GM18498 (cell line): ENCODE data around the gene KRT3.

ENCODE experiments used
- ATAC-seq: cut with Tn5 transposase; IDR thresholded peaks from one replicate; pipeline ENCODE4 v1.9.1; 2021; ENCODE audit warnings: mild to moderate bottlenecking, moderate library complexity; ENCODE audit not compliant: unreplicated experiment

KRT3 gene

DNA sequence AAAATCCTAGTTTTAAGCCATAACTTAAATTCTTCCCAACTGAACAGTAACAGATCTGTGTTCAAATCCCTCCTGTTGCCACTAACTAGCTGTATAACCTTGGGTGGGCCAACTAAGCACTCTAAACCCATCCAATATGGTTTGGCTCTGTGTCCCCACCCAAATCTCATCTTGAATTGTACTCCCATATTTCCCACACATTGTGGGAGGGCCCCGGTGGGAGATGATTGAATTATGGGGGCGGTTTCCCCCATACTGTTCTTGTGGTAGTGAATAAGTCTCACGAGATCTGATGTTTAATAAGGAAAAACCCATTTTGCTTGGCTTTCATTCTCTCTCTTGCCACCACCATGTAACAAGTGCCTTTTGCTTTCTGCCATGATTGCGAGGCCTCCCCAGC lies 19.2 kb upstream of the KRT3 start:
- ATAC-seq: no peak

- no peak for ATAC-seq
Measured at GRCh38 chr12:52814710-52815155, 18.8 kb upstream of the KRT3 start.

- ATAC-seq: no peak
Measured at GRCh38 chr12:52813885-52814709, 18.2 kb upstream of the KRT3 start, which contains the start of gene KRT4. KRT4 (minus strand) TSS chr12:52814116; CDS start chr12:52814058, 58 bp downstream.

DNA sequence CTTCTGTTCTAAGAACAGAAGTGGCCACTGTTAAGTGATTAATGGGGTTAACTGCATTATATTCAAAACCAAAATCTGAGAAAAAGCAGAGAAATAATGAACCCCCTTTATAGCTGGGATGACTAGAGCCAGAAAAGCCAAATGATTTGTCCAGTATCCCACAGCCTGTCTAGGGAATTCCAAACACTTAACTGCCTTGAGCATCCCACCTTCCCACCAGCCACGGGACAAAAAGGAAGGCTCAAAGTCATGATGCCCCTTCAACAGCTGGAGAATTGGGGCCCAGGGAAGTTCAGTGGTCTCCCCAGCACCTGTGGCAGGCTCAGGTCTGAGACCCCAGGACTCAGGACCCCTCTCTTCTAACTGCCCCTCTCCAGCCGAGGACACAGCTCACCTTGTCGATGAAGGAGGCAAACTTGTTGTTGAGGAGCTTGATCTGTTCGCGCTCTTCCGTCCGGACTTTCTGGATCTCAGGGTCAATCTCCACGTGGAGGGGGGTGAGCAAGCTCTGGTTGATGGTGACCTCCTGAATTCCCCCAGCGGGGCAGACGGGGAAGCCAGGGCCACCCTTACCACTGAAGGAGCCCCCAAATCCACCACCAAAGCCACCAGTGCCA lies 17.4 kb upstream of the KRT3 start:
- ATAC-seq: no peak

- no peak for ATAC-seq
Measured at GRCh38 chr12:52812749-52813148, 16.8 kb upstream of the KRT3 start.

- no peak for ATAC-seq
Measured at GRCh38 chr12:52812073-52812400, 16.1 kb upstream of the KRT3 start.

DNA sequence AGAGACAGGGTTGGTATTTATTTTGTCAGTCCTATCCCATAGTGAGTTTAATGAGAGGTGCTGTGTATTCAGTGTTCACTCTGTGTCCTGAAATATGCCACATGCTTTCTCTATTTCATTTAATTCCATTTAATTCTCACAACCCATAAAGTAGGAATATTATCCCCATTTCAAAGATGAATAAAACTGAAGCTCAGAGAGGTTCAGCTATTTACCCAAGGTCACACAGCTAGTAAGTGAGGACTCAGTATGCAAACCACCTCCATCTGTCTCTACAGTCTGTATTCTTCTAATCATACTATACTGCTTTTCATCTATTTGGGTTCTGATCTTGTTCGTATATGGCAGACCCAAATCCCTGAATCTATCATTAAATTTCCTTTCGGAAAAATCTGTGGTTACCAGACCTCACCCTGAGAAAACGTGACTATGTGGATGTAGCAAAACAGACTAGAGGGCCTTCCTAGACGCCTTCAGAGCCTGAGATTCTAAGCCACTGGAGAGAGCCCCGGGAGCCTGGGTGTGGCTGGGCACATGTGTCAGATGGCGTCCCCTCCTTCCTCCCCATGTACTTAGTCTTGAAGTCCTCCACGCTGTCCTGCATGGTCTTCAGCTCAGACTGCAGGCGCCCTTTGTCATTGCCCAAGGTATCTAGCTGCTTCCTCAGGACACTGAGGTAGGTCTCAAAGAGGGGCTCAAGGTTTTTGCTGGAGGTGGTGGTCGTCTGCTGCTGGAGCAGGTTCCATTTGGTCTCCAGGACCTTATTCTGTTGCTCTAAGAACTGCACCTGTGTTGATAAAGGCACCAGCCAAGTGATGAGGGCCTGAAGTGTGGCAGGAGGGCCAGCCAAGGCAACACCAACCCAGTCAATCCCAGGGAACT lies 15.5 kb upstream of the KRT3 start:
- ATAC-seq: no peak

- ATAC-seq: no peak
Measured at GRCh38 chr12:52810554-52810953, 14.6 kb upstream of the KRT3 start.

DNA sequence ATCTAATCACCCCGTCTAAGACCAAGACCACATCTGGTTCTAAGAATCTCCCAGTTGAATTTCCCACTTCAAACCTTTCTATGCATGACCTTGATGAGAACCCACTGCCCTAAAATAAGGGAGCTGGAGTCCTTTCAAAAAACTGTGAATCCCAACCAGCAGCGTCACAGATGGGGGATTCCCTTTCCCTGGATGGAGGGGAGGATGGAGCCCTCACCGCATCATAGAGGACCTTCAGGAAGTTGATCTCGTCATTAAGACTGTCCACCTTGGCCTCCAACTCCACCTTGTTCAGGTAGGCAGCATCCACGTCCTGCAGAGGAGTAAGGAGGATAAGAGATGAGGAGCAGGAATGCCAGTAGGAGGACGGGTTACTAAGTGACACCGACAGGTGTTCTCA lies 13.2 kb upstream of the KRT3 start:
- no peak for ATAC-seq

DNA sequence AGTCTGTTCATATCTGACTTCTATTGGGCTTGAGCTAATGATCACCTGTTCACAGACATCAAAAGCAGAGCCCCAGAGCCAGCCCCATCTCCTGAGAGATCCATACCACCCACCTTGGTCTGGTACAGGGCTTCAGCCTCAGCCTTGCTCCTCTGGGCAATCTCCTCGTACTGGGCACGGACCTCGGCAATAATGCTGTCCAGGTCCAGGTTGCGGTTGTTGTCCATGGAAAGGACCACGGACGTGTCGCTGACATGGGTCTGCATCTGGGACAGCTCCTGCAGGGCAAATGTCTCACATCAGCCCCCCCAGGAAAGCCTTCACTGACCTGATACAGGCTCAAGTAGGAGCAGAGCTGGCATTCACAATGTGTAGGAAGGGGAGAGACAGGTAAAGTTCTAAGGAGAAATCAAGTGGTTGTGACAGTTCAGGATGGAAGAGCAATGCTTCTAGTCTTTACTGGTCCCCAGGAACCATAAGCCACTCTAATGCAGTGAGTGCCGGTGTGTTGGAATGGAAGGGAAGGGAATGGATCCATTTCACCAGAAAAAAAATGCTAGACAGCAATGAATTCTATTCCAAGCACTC lies 12.8 kb upstream of the KRT3 start:
- no peak for ATAC-seq

- ATAC-seq: no peak
Measured at GRCh38 chr12:52807544-52808470, 11.9 kb upstream of the KRT3 start.

DNA sequence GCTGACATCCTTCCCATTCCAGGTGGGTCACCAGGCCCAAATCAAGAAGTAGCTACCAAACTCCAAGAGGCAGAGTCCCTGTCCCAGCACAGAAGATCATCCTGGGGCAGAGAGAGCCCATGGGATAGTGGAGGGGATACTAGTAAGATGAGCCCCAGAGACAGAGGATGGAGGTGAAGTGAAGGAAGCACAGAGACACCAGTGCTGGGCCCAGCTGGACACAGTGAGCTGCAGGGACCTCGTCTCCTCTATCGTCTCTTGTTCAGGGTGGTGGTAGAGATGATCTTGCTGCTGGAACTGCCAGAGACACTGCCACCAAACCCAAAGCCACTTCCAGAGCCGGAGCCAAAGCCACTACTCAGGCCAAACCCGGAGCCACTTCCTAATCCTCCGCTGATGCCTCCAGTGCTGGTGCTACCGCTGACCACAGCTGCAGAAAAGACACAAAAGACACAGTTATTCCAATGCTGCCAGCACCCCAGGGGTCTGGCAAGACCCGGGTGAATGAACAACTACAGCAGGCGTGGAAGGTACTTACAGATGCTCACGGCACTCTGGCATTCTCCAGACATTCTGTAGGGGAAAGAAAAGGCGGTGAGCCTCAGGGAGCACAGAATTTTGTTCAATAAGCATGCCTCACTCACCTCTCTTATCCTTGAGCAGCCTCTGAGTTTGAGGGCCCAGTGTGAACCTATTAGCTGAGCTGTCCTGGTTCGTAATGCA lies 11.1 kb upstream of the KRT3 start:
- ATAC-seq: no peak

GRCh38 chr12:52806169-52806811 lies 10.4 kb upstream of the KRT3 start:
- no peak for ATAC-seq

- no peak for ATAC-seq
Measured at GRCh38 chr12:52805739-52806138, 9.8 kb upstream of the KRT3 start.

GRCh38 chr12:52805000-52805399 lies 9.1 kb upstream of the KRT3 start:
- ATAC-seq: no peak

DNA sequence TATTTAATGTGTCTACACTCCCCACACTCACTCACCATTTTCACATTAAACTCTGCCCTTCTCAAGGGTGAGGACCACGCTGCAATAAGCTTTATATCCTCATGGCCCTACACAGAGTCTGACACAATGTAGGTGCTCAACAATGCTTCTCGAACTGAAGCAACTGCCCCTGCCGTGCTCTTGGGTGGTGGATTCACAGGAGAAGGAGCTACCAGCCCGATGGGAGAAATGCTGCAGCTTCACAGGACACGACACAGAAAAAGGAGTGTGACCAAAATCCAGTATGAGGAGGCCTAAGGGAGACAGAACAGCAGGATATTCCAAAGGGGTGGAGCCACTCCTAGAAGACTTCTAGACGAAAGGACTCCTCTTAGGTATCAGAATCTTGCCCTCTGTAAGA lies 6.5 kb upstream of the KRT3 start:
- ATAC-seq: no peak

- no peak for ATAC-seq
Measured at GRCh38 chr12:52801773-52802172, 5.9 kb upstream of the KRT3 start.

DNA sequence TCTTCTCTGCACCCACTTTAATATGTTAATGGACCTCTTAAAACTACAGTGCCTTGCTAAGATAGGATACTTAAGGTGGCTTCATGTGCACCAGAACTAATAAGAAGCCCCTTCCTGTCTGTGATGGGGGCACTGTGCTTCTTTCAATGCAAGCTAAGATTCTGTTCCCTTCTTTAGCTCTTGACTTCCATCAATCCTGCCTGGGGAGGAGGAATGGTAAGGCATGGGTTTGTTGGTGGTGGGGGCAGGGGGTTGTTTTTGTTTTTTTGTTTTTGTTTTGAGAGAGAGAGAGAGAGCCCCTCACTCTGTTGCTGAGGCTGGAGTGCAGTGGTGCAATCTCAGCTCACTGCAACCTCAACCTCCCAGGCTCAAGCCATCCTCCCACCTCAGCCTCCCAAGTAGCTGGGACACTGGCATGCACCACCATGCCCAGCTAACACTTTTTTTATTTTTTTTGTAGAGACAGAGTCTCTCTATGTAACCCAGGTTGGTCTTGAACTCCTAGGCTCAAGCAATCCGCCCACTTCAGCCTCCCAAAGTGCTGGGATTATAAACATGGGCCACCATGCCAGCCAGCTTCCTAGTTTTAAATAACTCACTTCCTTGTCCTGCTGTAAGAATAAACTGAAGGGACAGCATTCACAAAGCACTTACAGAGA lies 4.5 kb upstream of the KRT3 start:
- no peak for ATAC-seq
